Dermis microvascular lymphatic vessel endothelial cell (primary cell): ENCODE measurements around the gene GIT2. TPM values are rescaled to one million over a fixed set of nuclear protein-coding genes. Genes with fewer than 3 reads are reported as not detected.
"Not testable (repeated sequence)": the region's sequence is repeated elsewhere in the genome, so short reads cannot be mapped to it uniquely, and the experiment has no call there.

ENCODE experiments used
- DNase-seq, 2 donors: peaks; one replicate each; pipeline versions ENCODE4 v3.0.0 to v3.0.0-alpha.2; 2010; ENCODE audit warnings: low read depth in 2 of 2
- total RNA-seq: library from RNA; depleted of rRNA; stranded (reverse); fragments of >200 nt; gene quantifications from 2 replicates; pipeline ENCODE4 v1.2.1, GENCODE V29; 2014

Gene GIT2
- total RNA-seq, 1 donor from 2014 or later: 28.6 TPM

DNA sequence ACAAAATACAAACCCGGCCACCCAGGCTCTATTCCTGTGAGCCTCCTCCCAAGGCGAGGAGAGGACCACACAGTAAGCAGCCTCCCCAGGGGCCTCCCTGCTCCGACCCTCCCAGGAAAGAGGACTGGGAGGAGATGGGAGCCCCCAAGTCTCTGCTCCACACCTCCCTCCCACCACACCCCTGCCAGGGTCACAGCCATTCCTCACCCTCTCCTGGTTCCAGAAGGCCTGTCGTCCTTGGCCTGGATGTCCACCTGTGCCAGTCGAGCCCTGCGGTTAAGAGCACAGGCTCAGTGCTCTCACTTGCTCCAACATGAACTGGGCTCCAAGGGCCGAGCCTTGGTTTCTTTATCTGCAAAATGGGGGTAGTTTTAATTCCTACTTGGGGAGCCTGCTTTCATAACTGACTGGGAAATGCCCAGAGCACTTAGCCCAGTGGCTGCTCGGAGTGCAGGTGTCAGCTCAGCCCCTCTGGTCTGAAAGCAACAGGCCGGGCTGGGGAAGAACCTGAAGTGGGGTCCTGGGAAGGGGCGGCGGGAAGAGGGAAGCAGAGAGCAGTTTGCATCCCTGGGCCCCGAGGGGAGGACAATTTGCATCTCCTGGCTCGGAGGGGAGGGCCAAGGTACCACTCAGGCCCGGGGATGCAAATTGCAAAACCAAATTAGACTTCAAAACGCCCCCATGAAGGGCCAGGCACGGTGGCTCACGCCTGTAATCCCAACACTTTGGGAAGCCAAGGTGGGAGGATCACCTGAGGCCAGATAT is 72.5 kb downstream of the GIT2 start:
- DNase-seq: no peak

DNA sequence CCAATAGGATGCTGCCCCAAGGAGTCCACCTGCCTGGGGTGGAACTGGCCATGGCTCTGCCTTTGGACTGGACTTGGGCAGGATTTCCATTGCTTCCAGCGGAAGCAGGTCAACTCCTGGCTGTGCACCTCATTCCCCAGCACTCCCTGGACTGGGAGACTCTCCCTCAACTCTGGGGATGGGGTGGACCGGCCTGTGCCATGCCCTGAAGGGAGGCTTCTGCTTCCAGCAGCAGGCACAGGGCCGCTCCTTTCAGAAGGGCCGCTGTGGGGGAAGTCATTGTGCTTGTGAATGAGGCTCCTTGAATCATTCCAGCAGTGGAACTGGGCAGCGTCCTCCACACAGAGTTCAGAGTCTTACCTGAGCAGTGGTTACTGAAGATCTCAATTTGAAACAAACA is 73.1 kb downstream of the GIT2 start:
- DNase-seq: no peak

DNA sequence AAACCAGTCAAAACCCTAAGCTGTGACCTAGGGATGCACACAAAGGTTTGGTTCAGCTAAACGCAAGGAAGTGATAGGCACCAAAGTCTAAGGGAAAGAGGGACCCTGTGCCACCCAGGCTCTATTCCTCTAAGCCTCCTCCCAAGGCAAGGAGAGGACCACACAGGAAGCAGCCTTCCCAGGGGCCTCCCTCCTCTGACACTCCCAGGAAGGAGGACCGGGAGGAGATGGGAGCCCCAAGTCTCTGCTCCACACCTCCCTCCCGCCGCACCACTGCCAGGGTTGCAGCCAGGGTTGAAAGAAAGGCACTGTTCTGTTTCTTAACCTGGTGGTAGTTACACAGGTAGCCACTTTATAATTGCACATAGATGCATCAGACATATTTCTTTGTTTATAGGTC is 74.2 kb downstream of the GIT2 start:
- DNase-seq: no peak

DNA sequence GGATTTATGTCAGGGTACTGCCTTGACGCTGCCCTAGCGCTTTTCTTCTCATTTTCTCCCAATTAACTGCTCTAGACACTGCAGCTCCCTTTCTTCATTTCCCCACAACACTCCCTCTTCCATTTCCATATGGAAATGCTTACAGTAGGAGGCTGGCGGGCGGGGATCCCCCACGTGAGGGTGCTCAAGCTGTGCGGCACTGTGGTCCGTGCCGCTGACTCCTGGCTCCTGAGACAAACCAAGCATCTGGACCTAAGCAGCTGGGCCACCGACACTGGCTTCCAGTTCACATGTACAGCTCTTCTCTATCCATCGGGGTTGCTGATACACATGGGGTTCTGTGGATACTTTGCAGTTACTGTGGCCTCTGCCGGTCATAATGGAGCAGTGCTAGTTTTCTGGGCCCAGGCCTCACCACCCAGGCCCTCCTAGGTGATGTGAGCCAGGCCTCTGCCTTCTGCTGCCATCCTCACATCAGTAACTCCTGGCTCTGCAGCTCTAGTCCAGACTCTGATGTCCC is 75.8 kb downstream of the GIT2 start:
- DNase-seq: no peak

DNA sequence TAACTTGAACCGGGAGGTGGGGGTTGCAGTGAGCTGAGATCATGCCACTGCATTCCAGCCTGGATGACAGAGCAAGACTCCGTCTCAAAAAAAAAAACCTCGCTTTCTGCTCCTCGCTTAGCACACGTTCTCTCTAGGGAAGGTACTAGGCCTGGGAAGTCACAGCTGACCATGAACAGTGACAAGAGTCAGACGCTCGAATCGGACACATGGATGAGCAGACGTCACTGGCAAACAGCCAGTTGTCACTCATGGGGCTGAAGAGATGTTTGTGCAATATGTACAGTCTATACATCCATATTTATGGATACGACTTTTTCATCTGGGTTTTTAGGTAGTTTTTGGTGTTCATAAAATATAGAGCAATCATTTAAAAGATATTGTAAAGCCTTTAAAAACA is 76.7 kb downstream of the GIT2 start:
- DNase-seq: no peak

DNA sequence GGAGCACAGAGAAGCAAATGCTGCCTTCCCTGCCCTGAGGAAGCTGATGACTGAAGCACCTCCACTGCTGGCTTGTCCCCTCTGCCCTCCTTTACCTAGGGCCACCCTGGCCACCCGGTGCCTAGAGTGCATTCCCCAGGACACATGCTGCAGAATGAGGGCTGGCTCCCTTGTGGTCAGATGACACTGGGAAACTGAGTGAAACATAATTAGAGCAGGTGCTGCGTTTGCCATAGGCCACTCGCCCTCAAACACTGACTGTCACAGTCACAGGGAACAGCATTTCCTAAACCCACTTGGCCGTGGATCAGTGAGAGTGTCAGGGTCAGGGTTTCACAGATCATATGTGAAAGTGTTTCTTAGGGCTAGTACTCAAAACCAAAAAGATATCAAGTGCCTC is 80.1 kb downstream of the GIT2 start:
- DNase-seq: no peak

DNA sequence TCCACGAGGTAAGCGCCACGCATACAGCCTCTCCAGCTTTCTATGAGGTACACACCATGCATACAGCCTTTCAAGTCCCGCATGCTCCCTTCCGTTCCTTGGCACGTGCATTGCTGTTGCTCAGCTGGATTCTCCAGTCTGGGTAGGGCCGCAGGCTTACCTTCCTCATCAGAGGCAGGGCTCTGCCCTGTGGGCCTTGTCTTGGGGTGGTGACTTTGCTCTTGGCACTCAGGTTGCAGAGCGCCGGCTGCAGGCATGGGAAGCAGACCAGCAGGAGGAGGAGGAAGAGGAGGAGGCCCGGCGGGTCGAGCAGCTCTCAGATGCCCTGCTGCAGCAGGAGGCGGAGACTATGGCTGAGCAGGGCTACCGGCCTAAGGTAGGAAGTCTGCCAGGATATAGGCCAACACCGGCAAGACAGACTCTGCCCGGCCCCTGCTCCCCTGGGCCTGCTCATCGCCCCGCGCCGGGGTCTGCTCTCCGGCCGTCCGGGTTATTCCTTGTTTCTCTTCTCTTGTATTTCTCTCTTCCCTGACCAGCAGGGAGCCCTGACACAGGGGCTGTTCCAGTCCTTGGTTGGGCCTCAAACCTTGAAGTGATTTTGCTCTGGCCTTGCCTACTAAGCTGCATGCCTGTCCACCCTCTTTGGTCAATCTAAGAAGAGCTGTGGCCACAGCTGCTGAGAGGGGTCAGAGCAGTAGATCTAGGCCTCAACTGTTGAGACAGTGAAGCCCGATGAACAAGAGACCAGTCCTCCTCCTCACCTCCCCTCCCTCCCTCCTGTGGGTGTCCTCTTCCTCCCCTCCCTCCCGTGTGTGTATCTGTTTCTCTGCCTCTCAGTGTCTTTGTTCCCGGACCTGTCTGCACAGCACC is 80.8 kb downstream of the GIT2 start:
- DNase-seq: no peak

DNA sequence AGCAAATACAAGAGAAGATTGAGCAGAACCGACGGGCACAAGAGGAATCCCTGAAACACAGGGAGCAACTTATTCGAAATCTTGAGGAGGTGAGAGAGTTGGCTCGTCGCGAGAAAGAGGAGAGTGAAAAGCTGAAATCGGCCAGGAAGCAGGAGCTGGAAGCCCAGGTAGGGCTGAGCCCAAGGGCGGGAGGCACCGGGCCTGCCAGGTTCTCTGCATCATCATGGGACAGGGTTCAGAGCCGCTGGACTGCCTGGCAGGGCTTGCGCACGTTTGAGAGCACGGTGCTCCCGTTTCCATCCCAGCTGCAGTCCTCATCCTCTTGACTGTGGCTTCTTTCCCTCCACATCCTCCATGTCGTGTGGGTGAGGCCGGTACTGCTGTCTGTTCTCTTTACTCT is 81.7 kb downstream of the GIT2 start:
- no peak for DNase-seq

DNA sequence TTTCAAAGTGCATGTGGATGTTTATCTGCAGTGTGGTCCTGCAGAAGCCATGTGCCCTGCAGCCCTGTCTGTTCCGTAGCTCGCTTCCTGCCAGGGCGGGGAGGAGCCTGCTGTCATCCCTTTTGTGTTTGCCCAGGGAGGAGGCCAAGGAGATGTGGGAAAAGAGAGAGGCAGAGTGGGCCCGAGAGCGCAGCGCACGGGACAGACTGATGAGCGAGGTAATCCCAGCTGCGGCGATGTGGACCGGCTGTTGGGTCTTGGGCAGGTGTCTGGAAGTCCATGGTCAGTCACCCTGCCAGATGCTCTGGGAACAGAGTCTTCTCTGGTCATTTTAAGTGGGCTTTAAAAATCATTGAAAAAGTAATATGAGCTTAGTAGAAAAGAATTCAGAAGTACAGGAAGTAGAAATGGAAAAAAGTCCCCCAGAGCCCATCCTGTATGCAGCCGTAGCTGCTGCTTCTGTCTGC is 83.3 kb downstream of the GIT2 start:
- DNase-seq: peak; percentile 28 to 41

DNA sequence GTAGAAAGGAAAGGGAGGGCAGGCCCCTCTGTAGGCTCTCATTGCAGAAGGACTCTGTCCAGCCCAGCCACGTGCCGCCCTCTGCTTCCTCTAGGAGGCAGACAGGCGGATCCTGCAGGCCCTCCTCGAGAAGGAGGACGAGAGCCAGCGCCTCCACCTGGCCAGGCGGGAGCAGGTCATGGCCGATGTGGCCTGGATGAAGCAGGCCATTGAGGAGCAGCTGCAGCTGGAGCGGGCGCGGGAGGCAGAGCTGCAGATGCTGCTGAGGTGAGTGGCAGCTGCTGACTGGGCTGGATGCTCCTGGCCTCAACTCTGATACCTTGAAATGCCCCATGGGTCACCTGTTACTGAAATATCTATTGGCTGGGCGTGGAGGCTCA is 85.2 kb downstream of the GIT2 start:
- DNase-seq: peak in 1 of 2 donors; percentile 26

DNA sequence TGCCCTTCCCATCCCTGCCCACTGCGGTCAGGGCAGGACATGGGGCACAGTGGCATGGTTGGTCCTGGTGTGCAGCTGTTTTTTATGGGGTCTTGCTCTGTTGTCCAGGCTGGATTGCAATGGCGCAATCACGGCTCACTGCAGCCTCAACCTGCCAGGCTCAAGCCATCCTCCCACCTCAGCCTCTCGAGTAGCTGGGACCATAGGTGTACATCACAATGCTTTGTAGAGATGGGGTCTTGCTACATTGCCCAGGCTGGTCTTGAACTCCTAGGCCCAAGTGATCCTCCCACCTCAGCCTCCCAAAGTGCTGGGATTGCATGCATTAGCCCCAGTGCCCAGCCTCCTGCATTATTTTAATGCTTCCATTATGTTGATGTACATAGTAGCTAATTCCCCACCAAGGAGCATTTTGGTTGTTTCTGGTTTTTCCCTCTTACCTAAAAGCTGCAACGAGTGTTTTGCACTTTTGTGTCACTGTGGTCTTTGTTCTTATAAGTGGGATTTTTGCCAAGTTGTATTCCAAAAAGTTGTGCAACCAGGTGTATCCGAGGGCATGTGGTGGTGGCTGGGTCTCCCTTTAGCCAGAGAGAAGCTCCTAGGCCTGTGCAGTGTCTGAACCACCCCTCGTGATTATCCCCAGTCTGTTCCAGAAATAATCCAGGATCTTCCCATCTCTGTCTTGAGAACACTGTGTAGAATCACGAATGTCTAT is 85.8 kb downstream of the GIT2 start:
- DNase-seq: no peak

DNA sequence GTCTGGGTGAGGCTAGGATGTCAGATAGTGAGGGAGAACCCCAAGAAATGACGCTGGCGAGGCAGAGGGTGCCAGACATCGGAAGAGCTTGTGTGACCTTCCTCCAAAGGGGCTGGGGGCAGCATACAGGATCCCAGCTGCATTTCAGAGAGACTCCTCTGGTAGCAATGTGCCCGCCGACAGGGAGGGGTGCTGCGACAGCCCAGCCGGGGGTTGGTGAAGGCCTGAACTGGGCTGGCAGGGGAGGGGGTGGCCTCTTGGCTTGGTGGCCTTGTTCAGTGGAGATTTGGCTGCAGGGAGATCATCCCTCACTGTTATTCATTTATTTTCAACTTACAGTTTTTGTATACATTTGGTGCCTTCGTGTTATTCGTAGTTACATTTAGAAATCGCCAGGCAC is 90.9 kb downstream of the GIT2 start:
- DNase-seq: no peak

DNA sequence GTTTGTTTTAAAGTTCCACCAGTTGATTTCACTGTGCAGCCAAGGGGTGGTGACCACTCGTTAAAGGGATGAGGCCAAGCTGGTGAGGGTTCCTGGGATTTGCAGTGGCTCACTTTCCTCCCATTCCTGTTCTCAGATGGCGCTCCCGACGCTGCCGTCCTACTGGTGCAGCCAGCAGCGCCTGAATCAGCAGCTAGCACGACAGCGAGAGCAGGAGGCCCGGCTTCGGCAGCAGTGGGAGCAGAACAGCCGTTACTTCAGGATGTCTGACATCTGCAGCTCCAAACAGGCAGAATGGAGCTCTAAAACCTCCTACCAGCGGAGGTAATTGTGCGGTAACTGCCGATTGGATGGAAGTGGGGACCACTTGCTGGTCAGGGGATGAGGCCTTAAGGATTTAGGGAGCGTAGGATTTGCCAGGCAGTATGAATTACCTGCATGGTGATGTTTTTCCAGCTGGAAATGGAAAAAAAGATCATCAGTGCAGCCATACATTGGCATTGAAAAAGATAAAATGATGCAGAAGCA is 93.2 kb downstream of the GIT2 start:
- DNase-seq: no peak

DNA sequence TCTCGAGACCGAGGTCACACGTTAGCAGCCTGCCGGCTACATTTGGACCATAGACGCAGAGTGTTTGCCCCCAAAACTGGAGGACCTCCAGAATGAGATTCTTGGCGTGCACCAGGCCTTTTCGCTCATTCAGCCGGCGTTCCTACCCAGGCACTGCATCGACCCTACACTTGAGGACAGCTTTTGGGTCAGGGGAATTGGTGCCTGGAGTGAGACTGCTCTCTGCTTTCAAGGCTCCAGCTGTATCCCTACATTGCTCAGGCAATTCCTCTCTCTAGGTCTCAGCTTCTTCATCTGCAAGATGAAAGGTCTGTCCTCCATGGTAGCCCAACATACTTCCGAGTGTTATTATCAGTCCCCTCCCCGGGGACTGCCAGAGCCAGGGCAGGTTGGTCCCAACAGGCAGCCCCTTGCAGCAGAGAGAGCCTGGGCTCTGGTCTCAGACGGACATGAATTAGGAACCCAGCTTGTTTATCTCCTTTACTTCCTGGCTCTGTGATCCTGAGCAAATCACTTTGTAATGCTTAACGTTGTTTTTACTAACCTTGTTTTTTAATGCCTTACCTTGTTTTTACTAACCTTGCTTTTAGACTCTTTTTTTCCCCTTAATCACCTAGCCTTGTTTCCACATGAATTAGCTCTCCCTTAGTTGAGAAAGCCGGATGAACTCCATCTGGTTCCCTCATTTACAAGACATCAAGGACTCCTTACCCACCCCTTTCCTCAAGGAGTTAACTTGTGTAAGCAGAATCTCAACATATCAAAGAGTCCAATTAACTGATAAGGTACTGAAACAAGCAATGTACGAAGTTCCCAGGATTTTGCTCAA is 95.2 kb downstream of the GIT2 start:
- no peak for DNase-seq

DNA sequence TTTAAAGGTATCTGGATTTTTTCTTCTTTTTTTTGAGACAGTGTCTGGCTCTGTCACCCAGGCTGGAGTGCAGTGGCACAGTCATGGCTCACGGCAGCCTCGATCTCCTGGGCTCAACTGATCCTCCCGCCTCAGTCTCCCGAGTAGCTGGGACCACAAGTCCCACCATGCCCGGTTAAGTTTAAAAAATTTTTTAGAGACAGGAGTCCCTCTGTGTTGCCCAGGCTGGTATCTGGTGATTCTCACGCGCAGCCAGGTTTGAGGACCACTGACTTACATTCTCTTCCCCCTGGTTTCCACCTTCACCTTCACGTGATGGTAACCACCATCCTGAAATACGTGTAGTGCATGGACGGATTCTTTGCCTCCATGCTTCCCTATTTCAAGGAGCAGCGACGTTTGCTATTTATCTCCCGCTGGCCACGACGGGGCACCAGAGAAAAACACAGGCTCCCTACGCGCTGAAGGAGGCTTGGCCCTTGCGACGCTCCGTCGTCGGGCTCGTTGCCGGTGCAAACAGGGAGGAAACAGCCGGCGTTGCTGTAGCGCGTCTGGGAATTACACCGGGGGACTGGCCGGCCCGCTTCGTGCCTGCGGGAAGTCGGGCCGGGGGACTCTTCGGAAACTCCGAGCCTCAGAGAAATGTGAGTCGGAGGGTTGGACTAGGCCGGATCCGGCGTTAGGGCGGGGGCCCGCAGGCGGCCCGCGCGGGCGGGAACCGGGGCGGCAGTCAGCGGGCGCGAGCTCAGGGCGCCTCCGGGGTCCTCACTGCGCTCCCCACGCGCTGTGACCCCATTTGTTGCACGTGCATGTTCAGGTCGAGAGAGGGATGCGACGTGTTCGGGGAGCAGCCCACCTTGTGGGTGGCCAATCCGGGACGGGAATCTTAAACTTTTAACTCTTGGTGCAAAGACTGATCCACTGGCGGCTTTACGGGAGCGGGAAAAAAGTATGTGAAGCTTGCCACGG is 96.1 kb downstream of the GIT2 start, which contains the start of gene TCHP:
TCHP (plus strand) TSS at position 492 of the 969 bp plus-strand sequence. CDS start 2,753 bp downstream, outside the sequence.
- peak; percentile 73 to 92 for DNase-seq

DNA sequence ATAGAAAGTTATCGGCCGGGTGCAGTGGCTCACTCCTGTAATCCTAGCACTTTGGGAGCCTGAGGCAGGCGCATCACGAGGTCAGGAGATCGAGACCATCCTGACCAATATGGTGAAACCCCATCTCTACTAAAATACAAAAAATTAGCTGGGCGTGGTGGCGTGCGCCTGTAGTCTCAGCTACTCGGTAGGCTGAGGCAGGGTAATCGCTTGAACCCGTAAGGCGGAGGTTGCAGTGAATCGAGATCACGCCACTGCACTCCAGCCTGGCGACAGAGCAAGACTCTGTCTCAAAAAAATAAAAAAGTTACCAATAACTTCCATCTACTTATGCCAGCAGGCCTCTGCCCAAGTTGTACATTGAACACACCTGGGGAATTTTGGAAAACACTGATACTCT is 96.8 kb downstream of the GIT2 start:
- DNase-seq: not testable (repeated sequence)

DNA sequence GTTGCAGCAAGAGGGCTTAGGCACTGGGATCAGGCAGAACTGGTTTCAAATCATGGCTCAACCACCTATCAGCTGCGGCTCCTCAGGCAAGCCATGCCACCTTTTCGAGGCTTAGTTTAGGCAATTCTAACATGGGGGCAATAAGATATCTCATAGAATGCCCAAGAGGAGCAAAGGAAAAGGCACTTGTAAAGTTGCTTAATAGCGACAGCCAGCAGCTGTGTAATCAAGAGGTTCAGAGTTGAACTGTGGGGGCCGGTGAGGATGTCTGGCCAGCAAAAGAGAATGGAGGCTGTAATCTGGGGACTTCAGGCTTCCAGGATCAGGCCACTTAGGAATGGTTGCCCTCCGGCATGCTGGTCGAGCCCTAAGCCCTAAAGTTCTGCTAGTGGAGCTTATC is 99.1 kb downstream of the GIT2 start:
- no peak for DNase-seq

DNA sequence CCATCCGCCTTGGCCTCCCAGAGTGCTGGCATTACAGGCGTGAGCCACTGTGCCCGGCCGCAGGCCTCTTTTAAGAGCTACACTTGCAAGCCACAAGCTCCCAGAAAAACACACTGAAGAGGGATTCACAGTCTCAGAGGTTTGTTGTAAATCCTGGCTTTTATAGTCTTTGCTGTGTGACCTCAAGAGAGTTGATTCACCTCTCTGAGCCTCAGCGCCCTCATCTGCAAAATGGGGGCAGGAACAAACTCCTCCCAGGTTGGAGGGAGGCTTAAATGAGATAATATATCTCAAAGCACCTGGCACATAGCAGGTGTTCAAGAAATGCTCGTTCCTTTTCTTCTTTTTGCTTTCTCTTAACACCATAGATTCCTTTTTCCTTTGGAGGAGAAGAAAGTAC is 100.0 kb downstream of the GIT2 start:
- DNase-seq: no peak

DNA sequence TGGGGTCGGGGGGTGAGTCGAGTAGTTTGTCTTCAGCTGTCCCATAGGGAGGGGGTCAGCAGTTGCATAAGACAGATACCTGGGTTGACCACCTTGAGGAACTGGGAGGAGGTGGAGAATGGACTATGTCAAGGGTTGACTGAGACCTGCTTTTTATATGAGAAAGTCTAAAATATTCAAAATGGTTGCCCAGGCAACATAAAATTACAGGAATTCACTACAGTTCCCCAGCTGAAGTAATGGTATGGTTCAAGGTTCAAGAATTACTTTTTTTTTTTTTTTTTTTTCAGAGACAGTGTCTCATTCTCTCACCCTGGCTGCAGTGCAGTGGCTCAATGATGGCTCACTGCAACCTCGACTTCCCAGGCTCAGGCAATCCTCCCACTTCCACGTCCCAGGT is 101.2 kb downstream of the GIT2 start:
- no peak for DNase-seq
